Activated T-helper 9 cell treated with anti-CD3 and anti-CD28 coated beads, Interleukin-2, amount 50 U/mL, for 16 hours (primary cell): ENCODE measurements around the gene PRSS38.

Source experiments
- DNase-seq: peaks from one replicate; pipeline ENCODE4 v3.0.0-alpha.2; 2020; ENCODE audit warnings: low read depth

PRSS38 gene

DNA sequence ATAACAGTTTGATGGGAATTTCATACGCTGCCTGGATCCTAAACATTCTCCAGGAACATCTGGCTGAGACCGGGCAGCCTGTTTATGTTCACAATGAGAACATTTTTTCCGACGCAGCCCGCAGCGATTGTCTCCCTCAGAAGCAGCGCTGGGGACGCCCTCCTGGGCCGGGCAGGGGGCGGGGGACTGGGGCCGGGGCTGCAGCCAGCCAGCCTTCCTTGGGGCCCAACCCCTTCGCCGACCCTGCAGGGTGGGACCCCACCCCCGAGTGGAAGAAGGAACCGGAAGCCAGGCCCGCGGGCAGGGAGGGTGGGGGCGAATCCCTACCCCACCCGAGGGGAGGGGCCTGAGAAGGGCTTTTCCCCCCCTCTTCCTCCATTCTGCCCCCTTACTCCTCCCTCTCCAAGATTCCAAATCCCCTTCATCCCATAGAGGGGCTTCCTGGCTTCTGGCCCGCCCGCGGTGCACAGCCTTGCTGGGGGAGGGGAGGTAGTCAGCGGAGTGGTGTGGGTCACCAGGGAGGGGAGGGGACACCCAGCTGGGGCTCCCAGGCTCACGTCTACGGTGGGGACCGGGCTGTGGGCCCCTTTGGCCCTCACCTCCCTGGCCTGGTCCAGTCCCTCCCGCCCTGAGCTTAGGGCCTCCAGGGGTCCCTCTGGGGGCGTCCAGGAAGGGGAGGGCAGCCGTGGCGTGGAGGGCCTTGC, 71.7 kb downstream of the PRSS38 start:
- DNase-seq, result no peak

DNA sequence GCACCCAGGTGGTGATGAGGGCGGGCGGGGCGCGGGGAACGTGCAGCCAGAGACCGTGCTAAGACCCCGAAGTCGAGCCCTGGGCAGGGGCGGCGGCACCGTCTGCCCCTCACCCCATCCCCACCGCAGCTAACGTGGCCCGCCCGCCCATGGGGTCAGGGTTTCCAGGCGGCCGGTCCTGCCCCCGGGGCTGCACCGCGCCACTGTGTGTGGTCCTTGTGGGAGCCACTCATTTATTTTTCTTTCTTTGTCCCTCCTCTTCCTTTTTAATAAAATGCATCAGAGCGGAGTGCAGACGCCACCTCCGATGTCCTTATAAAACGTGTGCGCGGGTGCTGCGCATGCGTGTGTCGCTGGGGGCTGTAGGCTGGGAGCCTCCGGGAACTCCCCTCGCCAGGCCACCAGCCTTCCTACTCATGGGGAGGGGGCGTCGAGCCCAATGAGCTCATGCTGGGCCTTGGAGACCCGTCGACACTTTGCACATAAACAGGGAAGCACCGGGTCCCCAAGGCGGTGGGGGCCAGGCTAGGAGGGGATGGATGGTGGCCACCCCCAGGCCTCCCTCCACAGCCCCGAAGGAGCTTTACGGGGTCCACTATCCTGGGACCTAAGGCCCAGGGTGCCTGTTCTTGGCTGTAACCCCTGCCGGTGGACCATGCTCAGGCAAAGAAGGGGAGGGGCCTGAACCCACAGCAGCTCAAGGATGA, 72.4 kb downstream of the PRSS38 start:
- no peak for DNase-seq

DNA sequence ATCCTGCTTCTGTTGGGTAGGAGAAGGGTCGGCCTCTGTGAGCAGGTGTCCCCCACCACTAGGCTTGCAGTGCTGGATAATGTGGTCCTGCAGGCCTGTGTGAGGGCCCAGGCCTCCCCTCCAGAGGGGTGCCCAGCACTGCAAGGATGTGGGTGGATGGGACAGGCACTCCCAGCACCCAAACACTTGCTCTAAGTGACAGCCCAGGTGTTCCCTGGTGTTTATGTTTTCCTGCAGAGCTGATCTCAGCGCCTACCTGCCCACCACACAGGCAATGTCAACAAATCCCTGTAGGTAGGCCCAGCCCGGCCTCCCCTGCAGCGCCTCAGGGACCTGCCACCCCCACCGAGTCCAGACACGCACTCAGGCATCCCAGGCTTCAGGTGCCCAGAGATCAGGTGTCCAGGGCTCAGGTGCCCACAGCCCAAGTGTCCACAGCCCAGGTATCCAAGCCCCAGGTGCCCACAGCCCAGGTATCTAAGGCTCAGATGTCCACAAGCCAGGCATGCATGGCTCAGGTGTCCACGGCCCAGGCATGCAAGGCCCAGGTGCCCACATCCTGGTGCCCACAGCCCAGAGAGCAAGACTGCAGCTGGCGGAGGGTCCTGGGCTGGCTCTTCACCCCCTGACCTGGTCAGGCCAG, 73.0 kb downstream of the PRSS38 start:
- no peak for DNase-seq

DNA sequence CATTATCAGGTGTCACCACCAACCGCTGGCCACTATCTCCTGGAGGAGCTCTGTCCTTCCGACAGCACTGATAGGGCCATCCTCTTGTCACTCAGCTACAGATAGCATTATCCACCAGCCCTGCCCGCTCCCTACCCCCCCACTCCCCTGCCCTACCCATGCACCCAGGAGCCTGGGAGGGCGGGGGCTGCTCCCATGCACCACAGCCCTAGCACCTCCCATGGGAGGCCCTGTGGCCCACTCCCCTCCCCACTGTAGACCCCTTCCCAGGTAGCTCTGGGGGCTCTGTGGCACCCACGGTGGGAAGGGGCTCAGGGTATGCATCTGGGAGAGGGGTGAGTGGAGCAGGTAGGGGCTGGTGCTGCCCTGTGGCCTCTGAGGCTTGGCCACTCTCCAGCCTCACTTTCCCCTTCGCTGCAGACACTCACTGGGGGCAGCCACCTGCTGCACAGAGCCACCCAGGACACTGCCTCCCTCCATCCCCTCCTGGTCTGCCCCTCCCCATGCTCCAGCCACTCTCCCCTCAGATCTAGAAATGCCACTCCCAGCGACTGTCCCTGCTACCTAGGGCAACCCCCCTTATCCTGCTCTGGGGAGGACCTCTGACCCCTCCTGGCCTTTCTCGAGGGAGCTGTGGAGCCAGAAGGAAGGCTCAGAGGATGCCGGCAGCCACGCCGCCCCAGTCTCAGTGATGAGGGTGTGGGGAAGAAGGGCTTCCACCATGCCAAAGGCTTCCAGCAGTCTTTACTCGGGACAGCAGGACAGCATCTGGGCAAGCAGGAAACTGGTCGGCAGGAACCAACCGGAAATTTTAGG, 73.8 kb downstream of the PRSS38 start:
- DNase-seq, result no peak

DNA sequence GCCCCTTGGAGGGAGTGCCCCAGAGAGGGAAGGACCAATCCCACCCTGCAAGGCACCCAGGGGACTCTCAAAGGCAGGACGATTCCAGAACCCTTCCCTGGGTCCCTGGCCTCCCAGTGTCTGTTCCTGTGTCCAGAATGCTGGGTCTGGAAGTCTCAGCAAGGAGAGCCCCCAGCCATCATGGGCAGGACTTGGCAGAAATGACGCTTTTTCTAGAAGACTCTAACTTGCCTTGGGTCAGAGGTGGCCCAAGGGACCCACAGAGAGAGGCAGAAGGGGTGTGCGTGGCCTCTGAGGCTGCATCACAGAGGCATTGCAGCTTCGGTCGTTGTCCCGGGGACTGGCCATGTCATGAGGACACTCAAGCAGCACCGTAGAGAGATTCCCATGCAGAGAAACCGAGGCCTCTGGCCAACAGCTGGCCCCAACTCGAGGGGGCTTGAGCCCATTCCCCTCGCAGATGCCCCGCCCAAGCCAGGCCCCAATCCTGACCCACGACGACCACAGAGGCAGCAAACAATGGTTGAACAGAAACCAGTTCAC, 74.5 kb downstream of the PRSS38 start:
- DNase-seq, result no peak

DNA sequence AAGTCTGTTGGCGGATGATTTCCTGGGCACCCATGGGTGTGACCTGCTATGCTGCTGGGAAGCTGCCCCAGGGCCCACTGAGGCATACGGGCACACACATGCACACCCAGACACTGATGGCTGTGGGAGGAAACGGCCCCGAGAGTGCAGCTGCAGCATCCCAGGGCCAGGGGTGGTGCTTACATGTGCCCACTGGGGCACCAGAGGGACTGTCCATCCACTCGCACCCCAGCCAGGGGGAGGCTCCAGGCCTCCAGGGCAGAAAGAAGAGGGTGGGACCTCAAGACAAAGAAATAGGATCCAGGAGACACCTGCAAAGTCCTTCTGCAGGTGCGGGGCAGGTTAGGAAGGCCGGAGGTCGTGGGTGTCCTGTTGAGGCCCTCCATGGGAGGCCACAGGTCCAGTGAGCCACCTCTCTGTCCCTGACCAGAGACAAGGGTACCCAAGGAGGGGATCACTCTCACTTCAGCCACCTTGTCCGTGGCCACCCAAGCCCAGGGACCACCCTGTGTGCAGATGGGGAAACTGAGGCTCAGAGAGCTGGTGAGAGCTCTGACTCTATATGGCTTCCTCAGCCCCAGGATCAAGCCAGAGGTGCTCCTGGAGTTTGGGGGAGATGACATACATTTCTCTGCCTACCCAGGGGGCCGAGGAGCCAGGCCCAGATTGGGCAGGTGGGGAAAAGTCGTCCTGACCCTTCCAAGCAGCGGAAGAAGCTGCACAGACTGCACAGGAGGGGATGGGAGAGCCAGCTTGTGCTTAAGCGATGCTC, 75.2 kb downstream of the PRSS38 start:
- no peak for DNase-seq

DNA sequence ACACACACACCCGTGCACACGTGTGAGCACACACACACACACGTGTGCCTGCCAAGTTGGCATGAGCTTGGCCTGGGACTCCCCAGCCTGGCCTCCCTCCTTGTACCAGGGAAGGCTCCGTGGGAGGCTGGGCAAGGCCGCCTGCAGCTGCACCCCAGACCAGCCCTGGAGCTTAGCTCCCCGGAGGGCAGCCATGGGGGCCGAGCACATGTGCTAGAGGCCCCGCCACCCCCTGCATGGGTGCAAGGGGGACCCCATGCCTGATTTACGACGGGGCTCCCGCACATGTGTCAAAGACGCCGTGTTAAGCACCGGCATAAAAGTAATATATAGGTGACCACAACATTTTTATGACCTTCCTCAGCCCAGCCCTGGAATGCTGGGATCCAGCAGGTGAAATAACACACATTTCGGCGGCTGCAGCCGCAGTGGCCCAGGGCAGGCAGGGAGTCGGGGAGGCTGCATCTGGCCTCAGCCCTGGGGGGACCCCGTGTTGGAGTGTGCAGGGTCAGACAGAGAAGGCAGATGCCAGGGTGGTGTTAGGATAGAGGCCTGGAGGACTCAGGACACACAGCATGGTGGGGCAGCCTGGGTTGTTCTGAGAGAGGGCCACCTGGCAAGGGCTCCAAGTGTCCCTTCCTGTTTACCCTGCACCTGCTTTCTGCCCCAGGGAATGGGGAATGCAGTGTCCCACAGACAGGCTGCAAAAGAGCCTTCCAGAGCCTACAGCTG, 75.9 kb downstream of the PRSS38 start:
- DNase-seq, result no peak

DNA sequence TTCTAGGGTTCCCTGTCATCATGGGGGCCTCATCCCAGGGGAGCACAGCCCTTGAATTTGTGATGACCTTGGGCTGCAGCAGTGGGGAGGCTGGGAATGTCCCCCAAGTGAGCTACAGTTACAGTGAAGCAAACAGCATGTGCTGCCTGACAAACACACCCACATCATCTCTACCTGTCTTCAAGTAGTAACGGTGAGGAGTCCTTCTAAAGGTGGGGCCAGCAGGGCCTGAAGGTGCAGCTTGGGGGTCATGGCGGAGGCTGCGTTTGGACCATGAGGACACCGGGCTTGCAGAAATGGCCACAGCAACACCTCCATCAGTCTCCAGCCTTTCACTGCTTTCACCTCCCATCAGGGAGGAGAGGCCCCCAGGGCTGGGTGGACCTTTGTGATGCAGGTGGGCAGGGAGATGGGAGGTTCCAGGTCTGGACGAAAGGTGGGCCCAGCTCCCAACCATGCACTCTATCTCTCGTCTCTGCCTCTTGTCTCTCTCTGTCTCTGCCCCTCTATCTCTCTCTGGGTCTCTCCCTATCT, 76.5 kb downstream of the PRSS38 start:
- no peak for DNase-seq

DNA sequence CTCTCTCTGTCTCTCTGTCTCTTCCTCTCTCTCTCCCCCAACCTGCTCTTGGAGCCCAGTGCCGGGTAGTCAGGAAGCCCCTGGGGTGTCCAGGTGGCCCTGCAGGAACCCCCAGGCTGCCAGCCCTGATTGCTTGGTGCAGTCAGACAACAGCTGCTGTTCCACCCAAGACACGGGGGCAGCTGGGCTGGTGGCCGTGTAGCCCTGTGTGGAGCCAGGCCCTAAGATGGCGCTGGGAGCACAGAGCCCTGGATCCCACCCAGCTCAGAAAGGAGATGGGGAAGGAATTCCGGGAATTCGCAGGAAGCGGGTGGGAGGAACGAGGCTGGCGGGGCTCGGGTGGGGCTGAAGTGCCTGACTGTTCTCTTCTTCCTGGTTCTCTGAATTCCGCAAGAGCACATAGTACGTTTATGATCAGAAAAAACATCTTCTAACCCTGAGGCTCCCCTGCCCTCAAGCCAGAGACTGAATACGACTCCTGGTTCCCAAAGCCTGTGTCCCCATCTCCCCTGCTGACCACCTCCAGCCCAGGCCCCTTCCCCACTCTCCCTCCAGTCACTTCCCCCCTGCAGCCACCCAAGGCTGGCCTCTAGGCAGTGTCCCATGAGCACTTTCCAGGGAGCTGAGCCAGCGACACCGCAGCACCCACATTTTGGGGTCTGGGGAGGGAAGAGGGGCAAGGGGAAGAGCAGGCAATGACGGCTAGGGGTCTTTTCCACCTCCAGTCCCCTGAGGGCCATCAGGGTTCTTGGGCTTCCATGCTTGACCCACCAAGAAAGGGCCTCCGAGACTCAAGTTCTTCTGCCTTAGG, 77.2 kb downstream of the PRSS38 start:
- DNase-seq, result no peak

DNA sequence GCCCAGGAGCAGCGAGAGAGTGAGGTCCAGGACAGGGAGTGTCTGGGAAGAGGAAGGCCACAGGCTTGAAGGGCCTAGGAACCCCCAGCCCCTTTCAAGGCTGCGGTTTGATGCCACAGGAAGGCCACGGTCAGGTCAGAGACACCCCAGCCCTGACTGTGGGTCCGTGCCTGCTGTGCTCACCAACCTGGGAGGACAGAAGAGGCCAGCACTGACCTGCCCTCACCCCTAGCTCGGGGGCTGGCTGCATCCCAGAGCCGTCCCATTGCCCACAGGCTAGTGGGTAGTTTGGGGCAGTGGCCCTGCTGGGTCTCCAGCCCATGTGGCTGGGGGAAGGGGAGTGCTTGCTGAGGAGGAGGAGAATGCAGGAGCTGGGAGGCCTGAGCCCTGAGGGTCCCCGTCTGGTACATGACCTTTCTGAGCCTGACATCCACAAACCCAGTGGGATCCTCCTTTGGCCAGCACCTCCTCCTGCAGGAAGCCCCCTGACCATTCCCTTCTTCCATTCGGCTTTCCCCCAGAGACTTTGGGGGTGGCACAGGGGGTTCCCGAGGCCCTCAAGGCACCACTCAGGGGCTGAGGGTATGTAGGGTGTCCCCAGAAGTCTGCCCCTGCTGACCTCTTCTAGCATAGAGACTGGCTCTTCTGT, 77.9 kb downstream of the PRSS38 start:
- DNase-seq, result no peak

DNA sequence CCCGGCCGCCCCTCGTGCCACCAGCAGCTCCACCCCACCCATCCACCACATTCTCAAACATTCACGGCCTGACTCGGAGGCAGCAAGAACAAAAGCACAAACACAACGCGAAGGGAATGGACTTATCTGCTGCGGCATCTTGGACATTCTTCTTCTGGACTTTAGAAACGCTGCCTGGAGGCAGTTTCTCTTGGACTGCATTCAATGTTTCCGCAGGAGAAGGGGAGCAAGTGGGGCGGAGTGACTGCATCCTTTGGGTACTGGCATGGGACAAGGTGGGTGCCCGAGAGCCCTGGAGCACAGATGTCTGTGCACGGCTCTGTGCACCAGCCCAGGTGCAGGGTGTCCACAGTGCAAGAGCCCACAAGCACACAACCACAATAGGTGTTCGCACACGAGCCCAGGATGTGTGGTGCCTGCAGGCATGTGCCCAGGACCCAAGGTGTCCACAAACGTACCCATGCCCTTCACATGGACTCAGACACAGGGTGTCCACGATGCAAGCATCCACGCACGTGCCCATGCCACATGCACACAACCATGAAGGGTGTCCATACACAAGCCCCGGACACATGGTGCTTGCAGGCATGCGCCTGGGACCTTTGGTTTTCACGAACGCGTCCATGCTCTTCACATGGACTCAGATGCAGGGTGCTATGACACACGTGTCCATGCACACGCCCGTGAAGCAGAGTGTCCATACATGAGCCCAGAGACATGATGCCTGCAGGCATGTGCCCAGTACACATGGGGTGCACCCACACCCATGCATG, 78.7 kb downstream of the PRSS38 start:
- no peak for DNase-seq

DNA sequence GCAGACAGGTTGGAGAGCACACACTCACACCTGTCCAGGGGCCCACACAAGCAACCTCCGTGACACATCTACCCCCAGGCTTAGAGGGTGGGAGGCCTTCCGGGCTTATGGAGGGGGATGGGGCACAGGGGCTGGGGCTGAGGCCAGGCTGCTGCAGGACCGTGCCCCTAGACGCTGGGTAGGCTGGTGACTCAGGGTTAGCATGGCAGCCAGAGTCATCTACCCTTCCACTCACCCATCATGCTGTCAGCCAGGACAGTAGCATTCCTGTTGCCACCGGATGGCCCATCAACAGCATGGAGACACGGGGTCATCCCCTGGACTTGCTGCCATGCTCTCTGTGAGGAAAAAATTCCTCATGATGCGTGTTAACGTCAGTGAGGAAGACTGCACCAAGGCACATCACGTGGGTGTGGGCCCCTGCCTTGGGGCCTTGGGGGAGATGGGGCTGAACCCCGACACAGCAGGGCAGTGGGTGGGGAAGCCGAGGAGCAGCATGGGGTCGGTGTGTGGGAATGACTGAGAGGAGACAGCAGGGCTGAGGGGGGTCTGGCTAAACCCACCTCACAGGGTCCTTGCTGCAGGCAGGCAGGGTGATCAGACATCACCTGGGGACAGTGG, 79.5 kb downstream of the PRSS38 start:
- no peak for DNase-seq
